Panc1 (cell line): ENCODE measurements around the gene ASTN2. TPM values are rescaled to one million over a fixed set of nuclear protein-coding genes. Genes with fewer than 3 reads are reported as not detected.
A peak's percentile ranks its signal among the peaks of the same experiment; 100 is the strongest.

Source experiments
- ATAC-seq: fragments of 200-7000 bp; cut with Tn5 transposase; 2 replicates; pipeline ENCODE4 v1.9.1; 2020; ENCODE audit warnings: mild to moderate bottlenecking, moderate library complexity
- Bru-seq: library from RNA; stranded (reverse); fragments of 400-500 nt; gene quantifications from one replicate; lab custom pipeline; 2021; lab: Mats Ljungman, UMichigan
- BruChase-seq, 2 experiments: library from RNA; stranded (reverse); fragments of 400-500 nt; gene quantifications; one replicate each; lab custom pipeline; 2021; lab: Mats Ljungman, UMichigan
- BruUV-seq: library from RNA; stranded (reverse); fragments of 400-500 nt; replicated peaks from 2 replicates; lab custom pipeline; 2021; lab: Mats Ljungman, UMichigan
- CTCF ChIA-PET: fragments of 300-600 bp; sonication (Branson Sonifier 250); formaldehyde crosslinking; loops from one replicate; lab custom pipeline; 2022; ENCODE audit warnings: antibody characterized with exemption; lab: Charles Lee
- POLR2A ChIA-PET: fragments of 300-600 bp; sonication (Branson Sonifier 250); formaldehyde crosslinking; loops from one replicate; lab custom pipeline; 2022; ENCODE audit warnings: antibody characterized with exemption; lab: Charles Lee
- DNase-seq: peaks from one replicate; pipeline ENCODE4 v3.0.0-alpha.2; 2010; ENCODE audit warnings: low read depth, low spot score
- H3K27ac ChIP-seq: 2 replicates; pipeline ENCODE4 v1.5.1; 2011; ENCODE audit warnings: mild to moderate bottlenecking, low read length, inconsistent platforms
- H3K27me3 ChIP-seq: fragments of 200-500 bp; sonication (Bioruptor generic); 2 replicates; pipeline ENCODE4 v1.6.0; 2014; ENCODE audit warnings: low read length, inconsistent platforms; ENCODE audit not compliant: control insufficient read depth, insufficient read depth
- H3K36me3 ChIP-seq: fragments of 200-500 bp; sonication (Bioruptor generic); 2 replicates; pipeline ENCODE4 v1.5.1; 2014; ENCODE audit warnings: inconsistent platforms, mild to moderate bottlenecking, low read length, moderate library complexity; ENCODE audit not compliant: control insufficient read depth, insufficient read depth
- H3K4me1 ChIP-seq: 2 replicates; pipeline ENCODE4 v1.5.1; 2011; ENCODE audit warnings: inconsistent platforms, mild to moderate bottlenecking, low read length, moderate library complexity; ENCODE audit not compliant: control insufficient read depth, insufficient read depth
- H3K4me3 ChIP-seq, 2 experiments: 2 replicates each; pipeline ENCODE4 v1.5.1; 2011 to 2012; ENCODE audit warnings: low read depth in 2 of 2, low read length in 2 of 2, mild to moderate bottlenecking in 2 of 2, inconsistent platforms in 1 of 2, moderate library complexity in 1 of 2
- H3K9me3 ChIP-seq: fragments of 200-500 bp; sonication (Bioruptor generic); 2 replicates; pipeline ENCODE4 v1.5.1; 2014; ENCODE audit warnings: low read depth, mild to moderate bottlenecking, inconsistent platforms, low read length, moderate library complexity; ENCODE audit not compliant: control insufficient read depth, insufficient read depth
- CTCF ChIP-seq: fragments of 450-650 bp; IDR thresholded peaks from 2 replicates; pipeline ENCODE4 v1.5.1; 2017; ENCODE audit warnings: mild to moderate bottlenecking
- POLR2AphosphoS5 ChIP-seq: IDR thresholded peaks from 2 replicates; pipeline ENCODE4 v1.6.1; 2012; ENCODE audit warnings: mild to moderate bottlenecking, low read depth, low read length, moderate library complexity
- REST ChIP-seq, 2 experiments: IDR thresholded peaks; 2 replicates each; pipeline ENCODE4 v1.6.1; 2011 to 2012; ENCODE audit warnings: low read depth in 2 of 2, control low read depth in 1 of 2, low read length in 1 of 2, mild to moderate bottlenecking in 1 of 2, moderate library complexity in 1 of 2; ENCODE audit not compliant: insufficient read depth in 1 of 2
- SIN3A ChIP-seq: IDR thresholded peaks from 2 replicates; pipeline ENCODE4 v1.6.1; 2012; ENCODE audit warnings: low read depth, mild to moderate bottlenecking, low read length, moderate library complexity, borderline replicate concordance; ENCODE audit not compliant: insufficient read depth
- TCF7L2 ChIP-seq: IDR thresholded peaks from 2 replicates; pipeline ENCODE4 v1.6.1; 2011; ENCODE audit warnings: mild to moderate bottlenecking, low read depth, low read length, inconsistent platforms
- in situ Hi-C: cut with HindIII; loops from 2 replicates; pipeline ENCODE4 v1.10.0; 2016; ENCODE audit warnings: low sequenced_read_pairs, low pct_unique_long_range_greater_than_20kb
- intact Hi-C: fragments of 100-400 bp; cut with micrococcal nuclease; formaldehyde crosslinking; loops from one replicate; pipeline ENCODE4 v1.10.0; 2022; ENCODE audit not compliant: unreplicated experiment
- long read RNA-seq: library from polyadenylated mRNA; unstranded; transcript quantifications from one replicate; pipeline ENCODE4 v2.0.0, GENCODE V29; 2021; ENCODE audit not compliant: unreplicated experiment
- polyA plus RNA-seq: library from polyadenylated mRNA; unstranded; fragments of >200 nt; gene quantifications from one replicate; pipeline ENCODE4 v1.2.1, GENCODE V29; 2012; ENCODE audit warnings: missing spikeins; ENCODE audit not compliant: insufficient read length
- total RNA-seq: library from RNA; stranded (reverse); gene quantifications from one replicate; pipeline ENCODE4 v1.2.1, GENCODE V29; 2021; ENCODE audit not compliant: unreplicated experiment

The ASTN2 gene
- total RNA-seq (3.9 TPM), Bru-seq, nascent RNA (percentile 34 among the genes with signal in this experiment), BruChase-seq, experiment 1, labeled RNA remaining after a 2-hour chase (percentile 32 among the genes with signal in this experiment), BruChase-seq, experiment 2, labeled RNA remaining after a 6-hour chase (percentile 31 among the genes with signal in this experiment)
- 3.2 TPM for polyA plus RNA-seq
- long read RNA-seq, partial matches to known transcripts = 6 of 23 reads
- long read RNA-seq, other reads (novel, unspliced or antisense) = 17 of 23 reads

GRCh38 chr9:117414906-117415331 is at the start of gene ASTN2:
TSS of gene ASTN2 (minus strand) at chr9:117415057. CDS start at chr9:117414938, 119 bp downstream.
- Histone ChIP-seq H3K36me3 (no peaks in the 10 kb centered on the region), H3K27ac (no peak within 1 kb of the TSS), H3K27me3 (peaks cover 2% of the 10 kb centered on the region), H3K4me1 (no peaks in the 10 kb centered on the region), H3K4me3 (peak within 1 kb of the TSS; percentile 25 to 31), H3K9me3 (no peaks in the 10 kb centered on the region)
- in situ Hi-C loops = no loop called here
- intact Hi-C loops = no loop called here
- DNase-seq (no peak), ATAC-seq (peak; percentile 78)
- TF ChIP-seq POLR2AphosphoS5 (no peak), REST (IDR thresholded peaks at IDR 0.05; ENCODE audit: insufficient read depth in 1 of 2, low read depth in 2 of 2, low read length in 1 of 2) (no peak), CTCF (no peak), TCF7L2 (no peak), SIN3A (no peak)
- ChIA-PET POLR2A (no interaction called here), CTCF (no interaction called here)
- no TSS peak for BruUV-seq

GRCh38 chr9:117462861-117463260 is 48.0 kb upstream of the ASTN2 start:
- Histone ChIP-seq H3K36me3 (no peaks in the 10 kb centered on the region), H3K27ac (no peak overlapping the region), H3K9me3 (no peaks in the 10 kb centered on the region), H3K4me3 (no peak overlapping the region), H3K27me3 (no peaks in the 10 kb centered on the region), H3K4me1 (no peaks in the 10 kb centered on the region)
- ATAC-seq = no peak
- in situ Hi-C loops (no loop called here), intact Hi-C loops (no loop called here)
- TF ChIP-seq POLR2AphosphoS5 = no peak
- TF ChIP-seq CTCF = no peak
- no peak for TF ChIP-seq REST (IDR thresholded peaks at IDR 0.05; ENCODE audit: insufficient read depth in 1 of 2, low read depth in 2 of 2, low read length in 1 of 2)
- TF ChIP-seq SIN3A = no peak
- no peak for TF ChIP-seq TCF7L2
- ChIA-PET POLR2A (no interaction called here), CTCF (no interaction called here)
- no TSS peak for BruUV-seq
- DNase-seq = no peak
